IMR-90 (cell line): Measurements from ENCODE around the gene PLPP4. TPM values are rescaled to one million over a fixed set of nuclear protein-coding genes. Genes with fewer than 3 reads are reported as not detected.

Source experiments
- ATAC-seq: fragments of 200-7000 bp; cut with Tn5 transposase; 2 replicates; pipeline ENCODE4 v1.9.1; 2020; ENCODE audit warnings: low read depth, mild to moderate bottlenecking, moderate library complexity
- BruUV-seq: library from RNA; stranded (reverse); fragments of 400-500 nt; replicated peaks from 2 replicates; lab custom pipeline; 2021; lab: Mats Ljungman, UMichigan
- CTCF ChIA-PET: fragments of 300-600 bp; formaldehyde crosslinking; extraction: SDS; loops from one replicate; lab custom pipeline; 2021; ENCODE audit warnings: antibody characterized with exemption; lab: Yijun Ruan, JAX
- POLR2A ChIA-PET: fragments of 300-600 bp; sonication (Branson Sonifier 250); formaldehyde crosslinking; loops from one replicate; lab custom pipeline; 2022; ENCODE audit warnings: antibody characterized with exemption; ENCODE audit not compliant: unreplicated experiment; lab: Charles Lee
- DNase-seq: peaks from one replicate; pipeline ENCODE4 v3.0.0; 2013
- H2AFZ ChIP-seq: replicated peaks from 2 replicates; pipeline ENCODE3; 2013; ENCODE audit warnings: low read length, mild to moderate bottlenecking; ENCODE audit not compliant: poor library complexity
- H2AK5ac ChIP-seq: 2 replicates; pipeline ENCODE4 v1.6.1; 2013; ENCODE audit warnings: low read depth, low read length, inconsistent platforms
- H2AK9ac ChIP-seq: replicated peaks from 2 replicates; pipeline ENCODE3; 2013; ENCODE audit warnings: mild to moderate bottlenecking, low read depth, low read length, moderate library complexity; ENCODE audit not compliant: poor library complexity
- H2BK120ac ChIP-seq: 2 replicates; pipeline ENCODE4 v1.6.1; 2013; ENCODE audit warnings: low read depth, low read length, inconsistent platforms
- H2BK15ac ChIP-seq: 3 replicates; pipeline ENCODE4 v1.6.1; 2013; ENCODE audit warnings: low read depth, low read length, inconsistent platforms
- H2BK20ac ChIP-seq: 2 replicates; pipeline ENCODE4 v1.6.1; 2013; ENCODE audit warnings: low read depth, mild to moderate bottlenecking, inconsistent platforms, low read length, moderate library complexity
- H2BK5ac ChIP-seq: 2 replicates; pipeline ENCODE4 v1.6.1; 2013; ENCODE audit warnings: mild to moderate bottlenecking, low read depth, low read length, inconsistent platforms; ENCODE audit not compliant: poor library complexity, severe bottlenecking
- H3K14ac ChIP-seq: replicated peaks from 2 replicates; pipeline ENCODE4 v1.6.1; 2013; ENCODE audit warnings: low read depth, low read length, inconsistent platforms
- H3K18ac ChIP-seq: 2 replicates; pipeline ENCODE4 v1.6.1; 2013; ENCODE audit warnings: low read depth, low read length, control low read depth
- H3K23ac ChIP-seq: 2 replicates; pipeline ENCODE4 v1.6.1; 2013; ENCODE audit warnings: low read depth, low read length, inconsistent platforms
- H3K27ac ChIP-seq: 2 replicates; pipeline ENCODE4 v1.5.1; 2013; ENCODE audit warnings: mild to moderate bottlenecking, control low read depth, low read length; ENCODE audit not compliant: insufficient read depth
- H3K27me3 ChIP-seq: 2 replicates; pipeline ENCODE4 v1.6.1; 2013; ENCODE audit warnings: low read length; ENCODE audit not compliant: control insufficient read depth, insufficient read depth
- H3K36me3 ChIP-seq: 2 replicates; pipeline ENCODE4 v1.6.1; 2013; ENCODE audit warnings: low read length, mixed read lengths; ENCODE audit not compliant: control insufficient read depth, insufficient read depth
- H3K4ac ChIP-seq: 2 replicates; pipeline ENCODE4 v1.6.1; 2013; ENCODE audit warnings: low read depth, low read length, inconsistent platforms
- H3K4me1 ChIP-seq: 2 replicates; pipeline ENCODE4 v1.6.1; 2013; ENCODE audit warnings: low read length, mixed read lengths; ENCODE audit not compliant: control insufficient read depth, insufficient read depth
- H3K4me2 ChIP-seq: 2 replicates; pipeline ENCODE4 v1.6.1; 2013; ENCODE audit warnings: low read depth, mild to moderate bottlenecking, control low read depth, low read length, moderate library complexity
- H3K4me3 ChIP-seq: 2 replicates; pipeline ENCODE4 v1.5.1; 2013; ENCODE audit warnings: low read depth, mild to moderate bottlenecking, control low read depth, low read length, moderate library complexity; ENCODE audit not compliant: insufficient read depth
- H3K56ac ChIP-seq: 2 replicates; pipeline ENCODE4 v1.6.1; 2013; ENCODE audit warnings: low read length, inconsistent platforms; ENCODE audit not compliant: insufficient read depth; ENCODE audit errors: extremely low read depth
- H3K79me1 ChIP-seq, 2 experiments: 2 replicates each; pipeline ENCODE4 v1.6.1; 2013; ENCODE audit warnings: low read length in 2 of 2, inconsistent platforms in 1 of 2, low read depth in 1 of 2
- H3K9ac ChIP-seq: 2 replicates; pipeline ENCODE4 v1.6.1; 2013; ENCODE audit warnings: low read depth, low read length, control low read depth
- H3K9me1 ChIP-seq: 2 replicates; pipeline ENCODE4 v1.6.1; 2013; ENCODE audit warnings: low read length, inconsistent platforms; ENCODE audit not compliant: insufficient read depth
- H3K9me3 ChIP-seq: 2 replicates; pipeline ENCODE4 v1.6.1; 2013; ENCODE audit warnings: low read length; ENCODE audit not compliant: control insufficient read depth, insufficient read depth
- H4K20me1 ChIP-seq: 2 replicates; pipeline ENCODE4 v1.6.1; 2013; ENCODE audit warnings: low read length, inconsistent platforms; ENCODE audit not compliant: insufficient read depth
- H4K5ac ChIP-seq: 2 replicates; pipeline ENCODE4 v1.6.1; 2013; ENCODE audit warnings: mild to moderate bottlenecking, low read depth, low read length, control low read depth
- H4K8ac ChIP-seq, 2 experiments: 2 replicates each; pipeline ENCODE4 v1.6.1; 2013; ENCODE audit warnings: low read depth in 2 of 2, low read length in 2 of 2, control low read depth in 1 of 2, inconsistent platforms in 1 of 2
- H4K91ac ChIP-seq: 2 replicates; pipeline ENCODE4 v1.6.1; 2013; ENCODE audit warnings: low read depth, low read length, inconsistent platforms; ENCODE audit not compliant: insufficient read depth
- BHLHE40 ChIP-seq: fragments of 150-350 bp; IDR thresholded peaks from 2 replicates; pipeline ENCODE4 v1.6.1; 2016; ENCODE audit warnings: mild to moderate bottlenecking, low read depth, low read length
- CEBPB ChIP-seq: IDR thresholded peaks from 2 replicates; pipeline ENCODE4 v1.6.1; 2012; ENCODE audit warnings: low read depth, low read length, improper control_type of control experiment
- CHD1 ChIP-seq: IDR thresholded peaks from 2 replicates; pipeline ENCODE4 v1.6.1; 2012; ENCODE audit warnings: low read depth, low read length, improper control_type of control experiment
- FOS ChIP-seq: fragments of 150-350 bp; IDR thresholded peaks from 2 replicates; pipeline ENCODE4 v1.6.1; 2016; ENCODE audit warnings: low read depth, low read length
- MAFK ChIP-seq: IDR thresholded peaks from 2 replicates; pipeline ENCODE4 v1.6.1; 2012; ENCODE audit warnings: low read depth, low read length, improper control_type of control experiment
- MAZ ChIP-seq: IDR thresholded peaks from 2 replicates; pipeline ENCODE4 v1.6.1; 2012; ENCODE audit warnings: low read depth, mild to moderate bottlenecking, low read length, improper control_type of control experiment, moderate library complexity, borderline replicate concordance
- MXI1 ChIP-seq: IDR thresholded peaks from 2 replicates; pipeline ENCODE4 v1.6.1; 2012; ENCODE audit warnings: low read depth, mild to moderate bottlenecking, low read length, moderate library complexity, borderline replicate concordance
- NFE2L2 ChIP-seq: fragments of 150-350 bp; IDR thresholded peaks from 2 replicates; pipeline ENCODE4 v1.6.1; 2016; ENCODE audit warnings: low read depth, mild to moderate bottlenecking, low read length
- POLR2A ChIP-seq: IDR thresholded peaks from 2 replicates; pipeline ENCODE4 v1.6.1; 2012; ENCODE audit warnings: mild to moderate bottlenecking, low read depth, low read length
- RAD21 ChIP-seq: IDR thresholded peaks from 2 replicates; pipeline ENCODE4 v1.6.1; 2012; ENCODE audit warnings: low read length, improper control_type of control experiment
- RCOR1 ChIP-seq: IDR thresholded peaks from 2 replicates; pipeline ENCODE4 v1.6.1; 2012; ENCODE audit warnings: mild to moderate bottlenecking, low read length, improper control_type of control experiment; ENCODE audit not compliant: insufficient replicate concordance
- RFX5 ChIP-seq: IDR thresholded peaks from 2 replicates; pipeline ENCODE4 v1.8.0; 2012; ENCODE audit warnings: low read depth, mild to moderate bottlenecking, low read length, moderate library complexity
- SMC3 ChIP-seq: fragments of 150-350 bp; IDR thresholded peaks from 2 replicates; pipeline ENCODE4 v1.6.1; 2016; ENCODE audit warnings: low read depth, mild to moderate bottlenecking, antibody characterized with exemption, low read length, moderate library complexity
- WGBS, 2 experiments: methylation state at CpG; one replicate each; pipeline versions ENCODE4 v1.1.5 to v1.1.7; 2013; ENCODE audit warnings: missing lambda C conversion rate in 2 of 2; ENCODE audit not compliant: insufficient read length in 1 of 2; ENCODE audit errors: extremely low coverage in 2 of 2; 5-methylcytosine and 5-hydroxymethylcytosine counted together
- dilution Hi-C: fragments of 300-500 bp; cut with HindIII; formaldehyde crosslinking; loops from one replicate; pipeline ENCODE4 v1.14.3; 2018; ENCODE audit warnings: low sequenced_read_pairs; ENCODE audit not compliant: unreplicated experiment
- in situ Hi-C: fragments of 300-500 bp; cut with MboI; formaldehyde crosslinking; loops from 3 replicates; pipeline ENCODE4 v1.14.3; 2019; ENCODE audit warnings: low sequenced_read_pairs, inconsistent platforms, mixed read lengths
- intact Hi-C: fragments of 100-400 bp; cut with micrococcal nuclease; formaldehyde crosslinking; loops from 2 replicates; pipeline ENCODE4 v1.10.0; 2022
- polyA plus RNA-seq, 3 experiments: library from polyadenylated mRNA; depleted of rRNA; stranded (reverse); fragments of >200 nt; gene quantifications; 2 replicates each; pipeline ENCODE4 v1.2.3, GENCODE V29; 2012; ENCODE audit warnings: low replicate concordance in 1 of 3
- total RNA-seq: library from RNA; depleted of rRNA; stranded (reverse); fragments of >200 nt; gene quantifications from 2 replicates; pipeline ENCODE4 v1.2.3, GENCODE V29; 2012
- TF ChIP-seq, protein P1 (sequence below): fragments of 150-350 bp; IDR thresholded peaks from 2 replicates; pipeline ENCODE4 v1.6.1; 2016; ENCODE audit warnings: low read depth, mild to moderate bottlenecking, low read length, moderate library complexity, borderline replicate concordance
- TF ChIP-seq, protein P2 (sequence below): fragments of 150-350 bp; IDR thresholded peaks from 2 replicates; pipeline ENCODE4 v1.6.1; 2017; ENCODE audit warnings: mild to moderate bottlenecking, antibody characterized with exemption, low read length, low read depth
- TF ChIP-seq, protein P3 (sequence below): conservative IDR thresholded peaks from 2 replicates; pipeline ENCODE4 v1.5.1; 2012; ENCODE audit warnings: mild to moderate bottlenecking, low read depth, low read length, improper control_type of control experiment

Gene PLPP4
- total and polyA plus RNA-seq, 2 of the 4 experiments (the other 2 are of a cell fraction): 0.18 to 0.60 TPM

DNA sequence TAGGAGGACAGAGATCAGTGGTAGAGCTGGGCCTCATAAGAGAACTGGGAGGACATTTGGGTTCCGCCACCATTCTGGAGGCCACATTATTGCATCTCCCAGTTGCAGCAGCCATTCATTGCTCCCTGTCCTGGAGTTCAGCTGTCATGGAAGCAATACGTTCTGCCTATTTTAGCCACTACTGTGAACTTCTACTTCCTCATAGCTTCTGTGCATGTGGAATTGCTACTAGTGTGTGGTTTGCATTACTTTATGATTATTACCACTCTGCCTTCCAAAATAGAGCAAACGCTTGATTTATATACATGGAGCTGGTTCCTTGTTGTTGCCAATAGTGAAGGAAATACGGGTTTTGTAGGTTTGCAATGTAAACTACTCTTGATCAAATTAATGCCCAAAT lies 47.2 kb upstream of the PLPP4 start:
- intact Hi-C loops (no loop called here), dilution Hi-C loops (no loop called here), in situ Hi-C loops (no loop called here)
- Histone ChIP-seq H2AK5ac (no peak overlapping the region), H4K91ac (no peak overlapping the region), H3K4me2 (no peak overlapping the region), H3K27ac (no peak overlapping the region), H3K18ac (no peak overlapping the region), H3K14ac (no peak overlapping the region), H4K8ac (no peak overlapping the region), H3K79me1 (no peaks in the 10 kb centered on the region), H3K4ac (no peak overlapping the region), H3K9me3 (peaks cover 26% of the 10 kb centered on the region), H3K4me3 (no peak overlapping the region), H2BK15ac (no peak overlapping the region), H2BK120ac (no peak overlapping the region), H4K5ac (no peak overlapping the region), H3K23ac (no peak overlapping the region), H3K27me3 (no peaks in the 10 kb centered on the region), H4K20me1 (no peaks in the 10 kb centered on the region), H2AFZ (no peak overlapping the region), H2BK20ac (no peak overlapping the region), H2BK5ac (no peak overlapping the region), H3K4me1 (no peaks in the 10 kb centered on the region), H3K9ac (no peak overlapping the region), H3K9me1 (no peaks in the 10 kb centered on the region), H3K36me3 (no peaks in the 10 kb centered on the region), H2AK9ac (no peak overlapping the region), H3K56ac (no peak overlapping the region)
- TF ChIP-seq, protein P1, sequence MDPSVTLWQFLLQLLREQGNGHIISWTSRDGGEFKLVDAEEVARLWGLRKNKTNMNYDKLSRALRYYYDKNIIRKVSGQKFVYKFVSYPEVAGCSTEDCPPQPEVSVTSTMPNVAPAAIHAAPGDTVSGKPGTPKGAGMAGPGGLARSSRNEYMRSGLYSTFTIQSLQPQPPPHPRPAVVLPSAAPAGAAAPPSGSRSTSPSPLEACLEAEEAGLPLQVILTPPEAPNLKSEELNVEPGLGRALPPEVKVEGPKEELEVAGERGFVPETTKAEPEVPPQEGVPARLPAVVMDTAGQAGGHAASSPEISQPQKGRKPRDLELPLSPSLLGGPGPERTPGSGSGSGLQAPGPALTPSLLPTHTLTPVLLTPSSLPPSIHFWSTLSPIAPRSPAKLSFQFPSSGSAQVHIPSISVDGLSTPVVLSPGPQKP: no peak
- TF ChIP-seq CHD1 (no peak), NFE2L2 (no peak), POLR2A (no peak), RAD21 (no peak), MAFK (no peak), RFX5 (no peak), BHLHE40 (no peak), CEBPB (no peak), RCOR1 (no peak), FOS (no peak), SMC3 (no peak), MXI1 (no peak), MAZ (no peak)
- TF ChIP-seq, protein P2, sequence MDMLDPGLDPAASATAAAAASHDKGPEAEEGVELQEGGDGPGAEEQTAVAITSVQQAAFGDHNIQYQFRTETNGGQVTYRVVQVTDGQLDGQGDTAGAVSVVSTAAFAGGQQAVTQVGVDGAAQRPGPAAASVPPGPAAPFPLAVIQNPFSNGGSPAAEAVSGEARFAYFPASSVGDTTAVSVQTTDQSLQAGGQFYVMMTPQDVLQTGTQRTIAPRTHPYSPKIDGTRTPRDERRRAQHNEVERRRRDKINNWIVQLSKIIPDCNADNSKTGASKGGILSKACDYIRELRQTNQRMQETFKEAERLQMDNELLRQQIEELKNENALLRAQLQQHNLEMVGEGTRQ: no peak
- TF ChIP-seq, protein P3, sequence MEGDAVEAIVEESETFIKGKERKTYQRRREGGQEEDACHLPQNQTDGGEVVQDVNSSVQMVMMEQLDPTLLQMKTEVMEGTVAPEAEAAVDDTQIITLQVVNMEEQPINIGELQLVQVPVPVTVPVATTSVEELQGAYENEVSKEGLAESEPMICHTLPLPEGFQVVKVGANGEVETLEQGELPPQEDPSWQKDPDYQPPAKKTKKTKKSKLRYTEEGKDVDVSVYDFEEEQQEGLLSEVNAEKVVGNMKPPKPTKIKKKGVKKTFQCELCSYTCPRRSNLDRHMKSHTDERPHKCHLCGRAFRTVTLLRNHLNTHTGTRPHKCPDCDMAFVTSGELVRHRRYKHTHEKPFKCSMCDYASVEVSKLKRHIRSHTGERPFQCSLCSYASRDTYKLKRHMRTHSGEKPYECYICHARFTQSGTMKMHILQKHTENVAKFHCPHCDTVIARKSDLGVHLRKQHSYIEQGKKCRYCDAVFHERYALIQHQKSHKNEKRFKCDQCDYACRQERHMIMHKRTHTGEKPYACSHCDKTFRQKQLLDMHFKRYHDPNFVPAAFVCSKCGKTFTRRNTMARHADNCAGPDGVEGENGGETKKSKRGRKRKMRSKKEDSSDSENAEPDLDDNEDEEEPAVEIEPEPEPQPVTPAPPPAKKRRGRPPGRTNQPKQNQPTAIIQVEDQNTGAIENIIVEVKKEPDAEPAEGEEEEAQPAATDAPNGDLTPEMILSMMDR: no peak
- ChIA-PET CTCF (interaction anchor here (0.7 kb wide), 1 partner anchor 41 kb away, joined by 3 read pairs; no protein-coding TSS in a partner anchor), POLR2A (no interaction called here)
- ATAC-seq (no peak), DNase-seq (no peak)
- WGBS, 2 experiments: no CpG with 5 or more reads among the region's 4 CpGs
- BruUV-seq: no TSS peak
